ENCODE measurements around the gene ABI2. TPM values are rescaled to one million over a fixed set of nuclear protein-coding genes. Genes with fewer than 3 reads are reported as not detected.

ABI2 gene
- total RNA-seq, 3 donors from 2014 or later (not counting 1 experiment from before 2014, with no cell fraction given): 20.7 to 23.6 (median 21.0) TPM

GRCh38 chr2:203484266-203485112 is 156.3 kb downstream of the ABI2 start:
- 61% methylated on average over 8 of the region's 8 CpGs for WGBS (ENCODE audit: insufficient coverage)
- Histone ChIP-seq H3K27ac (ENCODE audit: low read length) (no peak overlapping the region), H3K4me1 (ENCODE audit: control insufficient read depth, insufficient read depth, low read length) (no peaks in the 10 kb centered on the region), H3K4me3 (ENCODE audit: low read length) (no peak overlapping the region), H3K27me3 (ENCODE audit: control insufficient read depth, insufficient read depth, low read length) (no peaks in the 10 kb centered on the region), H3K9me3 (ENCODE audit: control insufficient read depth, insufficient read depth, low read length) (no peaks in the 10 kb centered on the region), H3K36me3 (ENCODE audit: control insufficient read depth, insufficient read depth, low read length) (no peaks in the 10 kb centered on the region)
- no peak overlapping the region for H3K27ac Mint-ChIP-seq
- TF ChIP-seq CTCF (IDR thresholded peaks at IDR 0.05): peak; percentile 41
- no peaks in the 10 kb centered on the region for H3K4me1 Mint-ChIP-seq
- H3K4me3 Mint-ChIP-seq: no peak overlapping the region
- no peaks in the 10 kb centered on the region for H3K36me3 Mint-ChIP-seq
- peak in 2 of 3 donors; percentile 70 to 91 for ATAC-seq
- no peaks in the 10 kb centered on the region for H3K9me3 Mint-ChIP-seq
- H3K27me3 Mint-ChIP-seq (ENCODE audit: low read depth in 2 of 2): no peaks in the 10 kb centered on the region
- peak in 1 of 2 donors; percentile 81 for DNase-seq
- intact Hi-C loops (cut with micrococcal nuclease): loop anchor here (1.0 to 5.0 kb wide), 2 partner anchors 331 to 423 kb away; no protein-coding TSS in a partner anchor

GRCh38 chr2:203489531-203489930 is 161.3 kb downstream of the ABI2 start:
- H3K4me1 Mint-ChIP-seq: peaks cover 4 to 7% of the 10 kb centered on the region in 2 donors
- Histone ChIP-seq H3K4me3 (ENCODE audit: low read length) (no peak overlapping the region), H3K36me3 (ENCODE audit: control insufficient read depth, insufficient read depth, low read length) (no peaks in the 10 kb centered on the region), H3K9me3 (ENCODE audit: control insufficient read depth, insufficient read depth, low read length) (no peaks in the 10 kb centered on the region), H3K27me3 (ENCODE audit: control insufficient read depth, insufficient read depth, low read length) (no peaks in the 10 kb centered on the region), H3K4me1 (ENCODE audit: control insufficient read depth, insufficient read depth, low read length) (no peaks in the 10 kb centered on the region), H3K27ac (ENCODE audit: low read length) (no peak overlapping the region)
- peaks cover 0 to 3% of the 10 kb centered on the region in 2 donors for H3K27me3 Mint-ChIP-seq (ENCODE audit: low read depth in 2 of 2)
- DNase-seq (no peak), ATAC-seq (no peak)
- H3K4me3 Mint-ChIP-seq: no peak overlapping the region
- intact Hi-C loops (cut with micrococcal nuclease): no loop called here
- 97% methylated on average over 5 of the region's 6 CpGs for WGBS (ENCODE audit: insufficient coverage)
- H3K27ac Mint-ChIP-seq: no peak overlapping the region
- H3K9me3 Mint-ChIP-seq: no peaks in the 10 kb centered on the region
- no peak for TF ChIP-seq CTCF (IDR thresholded peaks at IDR 0.05)
- no peaks in the 10 kb centered on the region for H3K36me3 Mint-ChIP-seq

- H3K4me3 Mint-ChIP-seq: no peak overlapping the region
- peaks cover 4 to 7% of the 10 kb centered on the region in 2 donors for H3K4me1 Mint-ChIP-seq
- no peaks in the 10 kb centered on the region for H3K9me3 ChIP-seq (ENCODE audit: control insufficient read depth, insufficient read depth, low read length)
- no peak overlapping the region for H3K4me3 ChIP-seq (ENCODE audit: low read length)
- TF ChIP-seq CTCF (IDR thresholded peaks at IDR 0.05): no peak
- no peaks in the 10 kb centered on the region for H3K36me3 Mint-ChIP-seq
- no peak overlapping the region for H3K27ac Mint-ChIP-seq
- no peaks in the 10 kb centered on the region for H3K27me3 ChIP-seq (ENCODE audit: control insufficient read depth, insufficient read depth, low read length)
- H3K27ac ChIP-seq (ENCODE audit: low read length): no peak overlapping the region
- peaks cover 0 to 3% of the 10 kb centered on the region in 2 donors for H3K27me3 Mint-ChIP-seq (ENCODE audit: low read depth in 2 of 2)
- intact Hi-C loops (cut with micrococcal nuclease): no loop called here
- no peak for DNase-seq
- ATAC-seq: no peak
- H3K4me1 ChIP-seq (ENCODE audit: control insufficient read depth, insufficient read depth, low read length): no peaks in the 10 kb centered on the region
- no peaks in the 10 kb centered on the region for H3K9me3 Mint-ChIP-seq
- WGBS (ENCODE audit: insufficient coverage): 87% methylated on average over 2 of the region's 3 CpGs
- H3K36me3 ChIP-seq (ENCODE audit: control insufficient read depth, insufficient read depth, low read length): no peaks in the 10 kb centered on the region
Observed at GRCh38 chr2:203490391-203490790, 162.2 kb downstream of the ABI2 start.

Data from natural killer cell (primary cell).